Natural killer cell (primary cell): ENCODE data around the gene TTC39B. TPM values are rescaled to one million over a fixed set of nuclear protein-coding genes. Genes with fewer than 3 reads are reported as not detected.
A peak's percentile ranks its signal among the peaks of the same experiment; 100 is the strongest.

Experiments used
- ATAC-seq, 3 donors: fragments of 150-1000 bp in 2 of 3; fragments of 200-7000 bp in 1 of 3; cut with Tn5 transposase; 1 replicate in 1 of 3; 2 replicates in 2 of 3; pipeline ENCODE4 v1.10.0; 2021; ENCODE audit warnings: mild to moderate bottlenecking in 2 of 3, moderate library complexity in 2 of 3
- DNase-seq, 2 donors: peaks; one replicate each; pipeline versions ENCODE4 v3.0.0 to v3.0.0-alpha.2; 2013 to 2021; ENCODE audit warnings: mixed read lengths in 1 of 2
- H3K27ac ChIP-seq: one replicate; pipeline ENCODE4 v1.5.1; 2013; ENCODE audit warnings: mild to moderate bottlenecking, low read length
- H3K27me3 ChIP-seq: one replicate; pipeline ENCODE4 v1.6.1; 2013; ENCODE audit warnings: low read length; ENCODE audit not compliant: control insufficient read depth, insufficient read depth
- H3K36me3 ChIP-seq: one replicate; pipeline ENCODE4 v1.6.1; 2013; ENCODE audit warnings: low read length; ENCODE audit not compliant: control insufficient read depth, insufficient read depth
- H3K4me1 ChIP-seq: one replicate; pipeline ENCODE4 v1.6.1; 2013; ENCODE audit warnings: low read length; ENCODE audit not compliant: control insufficient read depth, insufficient read depth
- H3K4me3 ChIP-seq: one replicate; pipeline ENCODE4 v1.5.1; 2013; ENCODE audit warnings: low read length
- H3K9me3 ChIP-seq: one replicate; pipeline ENCODE4 v1.6.1; 2013; ENCODE audit warnings: low read length; ENCODE audit not compliant: control insufficient read depth, insufficient read depth
- H3K27ac Mint-ChIP-seq, 2 donors: one replicate each; pipeline ENCODE4 v1.8.0; 2022; ENCODE audit warnings: mild to moderate bottlenecking in 2 of 2, mixed read lengths in 2 of 2, moderate library complexity in 1 of 2
- H3K27me3 Mint-ChIP-seq, 2 donors: one replicate each; pipeline ENCODE4 v1.8.0; 2022; ENCODE audit warnings: low read depth in 2 of 2, mixed read lengths in 2 of 2
- H3K36me3 Mint-ChIP-seq: one replicate; pipeline ENCODE4 v1.8.0; 2022; ENCODE audit warnings: mixed read lengths
- H3K4me1 Mint-ChIP-seq, 2 donors: one replicate each; pipeline ENCODE4 v1.8.0; 2022; ENCODE audit warnings: mixed read lengths in 2 of 2
- H3K4me3 Mint-ChIP-seq: one replicate; pipeline ENCODE4 v1.8.0; 2022; ENCODE audit warnings: mild to moderate bottlenecking, moderate library complexity, mixed read lengths
- H3K9me3 Mint-ChIP-seq, 2 donors: one replicate each; pipeline ENCODE4 v1.8.0; 2022; ENCODE audit warnings: mixed read lengths in 2 of 2
- WGBS: methylation state at CpG from one replicate; pipeline ENCODE4 v1.1.7; 2013; ENCODE audit warnings: missing lambda C conversion rate; ENCODE audit not compliant: insufficient coverage; 5-methylcytosine and 5-hydroxymethylcytosine counted together
- intact Hi-C: fragments of 100-400 bp; cut with micrococcal nuclease; formaldehyde crosslinking; loops from one replicate; pipeline ENCODE4 v1.14.2; 2022
- total RNA-seq, 4 donors: library from RNA; stranded (reverse); fragments of 120-200 nt in 1 of 4; gene quantifications; one replicate each; pipeline versions ENCODE4 v1.2.3 to v1.2.4, GENCODE V29; 2013 to 2022
- TF ChIP-seq, protein P1 (sequence below): fragments of 200-600 bp; IDR thresholded peaks from one replicate; pipeline ENCODE4 v1.8.0; 2022; ENCODE audit warnings: antibody characterized with exemption

Gene TTC39B
- total RNA-seq, 3 donors from 2014 or later (not counting 1 experiment from before 2014, with no cell fraction given), result 51.2 to 65.1 (median 54.2) TPM

DNA sequence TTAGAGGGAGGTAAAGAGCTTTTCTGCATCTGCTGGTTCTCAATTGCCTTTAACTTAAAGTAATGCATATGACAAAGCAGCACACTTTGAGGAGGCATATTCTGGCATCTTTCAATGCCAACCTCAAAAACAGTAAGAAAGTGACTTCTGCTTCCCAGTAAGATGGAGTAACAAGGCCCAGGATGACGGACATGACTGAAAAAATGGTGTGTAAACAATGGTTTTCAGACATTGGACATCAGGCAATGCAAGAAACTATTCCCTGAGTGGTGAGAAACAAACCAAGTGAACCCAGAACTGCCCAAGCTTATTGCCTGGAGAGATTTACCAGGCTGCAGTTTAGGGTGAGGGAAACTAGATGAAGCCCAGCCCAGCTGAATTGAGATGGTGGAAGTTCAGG is 39.8 kb upstream of the TTC39B start:
- H3K27ac ChIP-seq, result no peak overlapping the region
- ATAC-seq, result no peak
- H3K36me3 ChIP-seq, result no peaks in the 10 kb centered on the region
- intact Hi-C loops, result loop anchor here (5.0 kb wide), 1 partner anchor 75 kb away; no protein-coding TSS in a partner anchor
- H3K9me3 ChIP-seq, result no peaks in the 10 kb centered on the region
- no peaks in the 10 kb centered on the region for H3K27me3 ChIP-seq
- H3K27ac Mint-ChIP-seq, result no peak overlapping the region
- peaks cover 27 to 39% of the 10 kb centered on the region in 2 donors for H3K4me1 Mint-ChIP-seq
- TF ChIP-seq, protein P1, sequence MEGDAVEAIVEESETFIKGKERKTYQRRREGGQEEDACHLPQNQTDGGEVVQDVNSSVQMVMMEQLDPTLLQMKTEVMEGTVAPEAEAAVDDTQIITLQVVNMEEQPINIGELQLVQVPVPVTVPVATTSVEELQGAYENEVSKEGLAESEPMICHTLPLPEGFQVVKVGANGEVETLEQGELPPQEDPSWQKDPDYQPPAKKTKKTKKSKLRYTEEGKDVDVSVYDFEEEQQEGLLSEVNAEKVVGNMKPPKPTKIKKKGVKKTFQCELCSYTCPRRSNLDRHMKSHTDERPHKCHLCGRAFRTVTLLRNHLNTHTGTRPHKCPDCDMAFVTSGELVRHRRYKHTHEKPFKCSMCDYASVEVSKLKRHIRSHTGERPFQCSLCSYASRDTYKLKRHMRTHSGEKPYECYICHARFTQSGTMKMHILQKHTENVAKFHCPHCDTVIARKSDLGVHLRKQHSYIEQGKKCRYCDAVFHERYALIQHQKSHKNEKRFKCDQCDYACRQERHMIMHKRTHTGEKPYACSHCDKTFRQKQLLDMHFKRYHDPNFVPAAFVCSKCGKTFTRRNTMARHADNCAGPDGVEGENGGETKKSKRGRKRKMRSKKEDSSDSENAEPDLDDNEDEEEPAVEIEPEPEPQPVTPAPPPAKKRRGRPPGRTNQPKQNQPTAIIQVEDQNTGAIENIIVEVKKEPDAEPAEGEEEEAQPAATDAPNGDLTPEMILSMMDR, result no peak
- no peaks in the 10 kb centered on the region for H3K9me3 Mint-ChIP-seq
- WGBS, result 0% methylated on average over 1 of the region's 1 CpG
- no peaks in the 10 kb centered on the region for H3K4me1 ChIP-seq
- no peak overlapping the region for H3K4me3 ChIP-seq
- no peak overlapping the region for H3K4me3 Mint-ChIP-seq
- peaks cover 0 to 2% of the 10 kb centered on the region in 2 donors for H3K27me3 Mint-ChIP-seq
- no peak for DNase-seq
- no peaks in the 10 kb centered on the region for H3K36me3 Mint-ChIP-seq

DNA sequence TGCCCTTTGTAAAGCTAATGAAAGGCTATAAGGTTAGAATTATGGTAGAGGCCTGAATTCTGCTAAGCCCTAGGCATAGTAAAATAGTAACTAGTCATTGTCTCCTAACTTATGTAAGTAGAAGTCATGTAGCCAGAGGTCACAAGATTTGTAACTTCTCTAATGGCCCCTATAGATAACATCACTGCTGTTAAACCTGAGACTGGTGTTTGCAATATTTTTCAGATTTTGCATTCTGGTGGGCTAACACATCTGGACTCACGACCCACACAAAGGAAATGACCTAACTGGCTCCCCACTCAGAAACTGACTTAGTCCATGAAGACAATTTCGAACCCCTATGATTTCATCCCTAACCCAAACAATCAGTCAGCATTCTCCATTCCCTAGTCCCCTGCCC is 37.2 kb upstream of the TTC39B start:
- intact Hi-C loops, result no loop called here
- TF ChIP-seq, protein P1, result no peak
- Mint-ChIP-seq H3K27ac (no peak overlapping the region), H3K4me3 (peak overlapping the region; percentile 17), H3K27me3 (peaks cover 0 to 2% of the 10 kb centered on the region in 2 donors), H3K36me3 (no peaks in the 10 kb centered on the region), H3K9me3 (no peaks in the 10 kb centered on the region), H3K4me1 (peaks cover 20 to 27% of the 10 kb centered on the region in 2 donors)
- no peaks in the 10 kb centered on the region for H3K4me1 ChIP-seq
- ATAC-seq, result no peak
- no peaks in the 10 kb centered on the region for H3K9me3 ChIP-seq
- H3K4me3 ChIP-seq, result no peak overlapping the region
- WGBS, result 65% methylated on average over 2 of the region's 2 CpGs
- H3K27me3 ChIP-seq, result no peaks in the 10 kb centered on the region
- H3K36me3 ChIP-seq, result no peaks in the 10 kb centered on the region
- no peak overlapping the region for H3K27ac ChIP-seq
- DNase-seq, result no peak

DNA sequence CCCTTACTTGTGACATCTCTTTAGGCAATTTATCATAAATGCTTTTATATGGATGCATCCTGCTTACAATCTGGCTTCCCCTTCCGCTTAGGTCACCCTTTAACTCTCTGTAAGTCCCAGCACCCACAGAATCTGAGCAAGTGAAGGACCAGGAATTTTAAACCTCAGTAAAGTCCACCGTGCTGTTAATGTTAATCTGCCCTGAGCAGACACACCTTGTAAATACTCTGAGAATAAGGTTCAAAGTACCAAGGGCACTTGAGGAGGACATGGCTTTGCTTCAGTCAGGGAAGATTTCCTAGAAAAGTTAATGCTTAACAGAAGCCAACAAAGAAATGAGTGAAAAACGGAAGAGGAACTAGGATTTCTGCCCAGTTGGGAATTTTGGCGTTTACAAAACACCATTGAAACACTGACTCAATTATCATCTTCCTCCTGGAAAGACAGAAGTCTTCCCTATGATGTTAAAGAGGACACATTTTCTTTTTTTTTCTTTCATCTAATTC is 26.4 kb upstream of the TTC39B start:
- no peak overlapping the region for H3K4me3 ChIP-seq
- ATAC-seq (no peak), DNase-seq (no peak)
- H3K27me3 ChIP-seq, result no peaks in the 10 kb centered on the region
- no peaks in the 10 kb centered on the region for H3K4me1 ChIP-seq
- H3K36me3 ChIP-seq, result no peaks in the 10 kb centered on the region
- H3K27ac Mint-ChIP-seq, result no peak overlapping the region
- H3K36me3 Mint-ChIP-seq, result no peaks in the 10 kb centered on the region
- H3K9me3 ChIP-seq, result no peaks in the 10 kb centered on the region
- no peaks in the 10 kb centered on the region for H3K9me3 Mint-ChIP-seq
- TF ChIP-seq, protein P1, result no peak
- intact Hi-C loops, result no loop called here
- H3K4me3 Mint-ChIP-seq, result no peak overlapping the region
- H3K27ac ChIP-seq, result no peak overlapping the region
- H3K4me1 Mint-ChIP-seq, result peaks cover 0 to 7% of the 10 kb centered on the region in 2 donors
- 83% methylated on average over 3 of the region's 4 CpGs for WGBS
- H3K27me3 Mint-ChIP-seq, result peaks cover 14 to 15% of the 10 kb centered on the region in 2 donors

DNA sequence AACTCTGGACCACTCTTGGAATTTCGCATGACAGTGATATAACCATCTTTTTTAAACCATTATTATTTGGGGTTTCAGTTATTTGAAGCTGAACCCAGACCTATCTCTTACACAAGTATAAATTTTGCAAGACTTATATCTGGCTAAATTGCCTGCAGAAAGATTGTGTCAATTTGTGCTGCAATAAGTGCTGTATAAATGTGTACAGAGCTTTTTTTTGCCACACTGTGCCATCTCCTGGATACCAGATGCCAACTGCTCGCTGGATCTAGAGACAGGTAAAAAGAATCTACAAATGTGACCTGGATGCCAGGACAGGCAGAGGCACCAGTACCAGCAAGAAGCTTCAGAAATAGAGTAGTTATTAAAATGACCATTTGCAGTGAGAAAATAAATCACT is 25.9 kb upstream of the TTC39B start:
- Histone ChIP-seq H3K4me1 (no peaks in the 10 kb centered on the region), H3K4me3 (no peak overlapping the region), H3K9me3 (no peaks in the 10 kb centered on the region), H3K27ac (no peak overlapping the region), H3K27me3 (no peaks in the 10 kb centered on the region), H3K36me3 (no peaks in the 10 kb centered on the region)
- H3K27me3 Mint-ChIP-seq, result peaks cover 14 to 15% of the 10 kb centered on the region in 2 donors
- intact Hi-C loops, result no loop called here
- 80% methylated on average over 2 of the region's 2 CpGs for WGBS
- H3K27ac Mint-ChIP-seq, result no peak overlapping the region
- DNase-seq, result peak in 1 of 2 donors; percentile 26
- H3K4me1 Mint-ChIP-seq, result peaks cover 0 to 5% of the 10 kb centered on the region in 2 donors
- no peak for ATAC-seq
- H3K9me3 Mint-ChIP-seq, result no peaks in the 10 kb centered on the region
- TF ChIP-seq, protein P1, result no peak
- no peak overlapping the region for H3K4me3 Mint-ChIP-seq
- H3K36me3 Mint-ChIP-seq, result no peaks in the 10 kb centered on the region
